KMS-11 (cell line): ENCODE data around the gene TCAP.

Experiments
- H2AFZ ChIP-seq: fragments of 200-600 bp; sonication (generic); 2 replicates; pipeline ENCODE4 v1.6.1; 2016; ENCODE audit warnings: antibody characterized with exemption, mixed run types, low read depth
- H3K27ac ChIP-seq: fragments of 200-600 bp; sonication (generic); 2 replicates; pipeline ENCODE4 v1.6.1; 2016; ENCODE audit warnings: mild to moderate bottlenecking, mixed run types
- H3K27me3 ChIP-seq: fragments of 200-600 bp; sonication (generic); 2 replicates; pipeline ENCODE4 v1.6.1; 2017; ENCODE audit warnings: mild to moderate bottlenecking, low read depth, mixed run types, moderate library complexity; ENCODE audit not compliant: insufficient read depth
- H3K36me3 ChIP-seq: fragments of 200-600 bp; sonication (generic); 2 replicates; pipeline ENCODE4 v1.6.1; 2017; ENCODE audit warnings: mild to moderate bottlenecking, mixed run types; ENCODE audit not compliant: insufficient read depth
- H3K4me1 ChIP-seq: fragments of 200-600 bp; sonication (generic); 2 replicates; pipeline ENCODE4 v1.6.1; 2016; ENCODE audit warnings: mild to moderate bottlenecking, low read depth, mixed run types; ENCODE audit not compliant: poor library complexity, severe bottlenecking
- H3K4me2 ChIP-seq: fragments of 200-600 bp; sonication (generic); 2 replicates; pipeline ENCODE4 v1.7.0; 2016; ENCODE audit warnings: mild to moderate bottlenecking, mixed run types
- H3K4me3 ChIP-seq: fragments of 200-600 bp; sonication (generic); IDR thresholded peaks from 2 replicates; pipeline ENCODE4 v1.6.1; 2017; ENCODE audit warnings: low read depth, low read length, mixed read lengths; ENCODE audit not compliant: insufficient read depth
- H3K79me2 ChIP-seq: fragments of 200-600 bp; sonication (generic); 2 replicates; pipeline ENCODE4 v1.6.1; 2016; ENCODE audit warnings: low read depth, mixed run types; ENCODE audit not compliant: insufficient read depth
- H3K9ac ChIP-seq: fragments of 200-600 bp; sonication (generic); 2 replicates; pipeline ENCODE4 v1.6.1; 2016; ENCODE audit warnings: mild to moderate bottlenecking, mixed run types
- H4K20me1 ChIP-seq: fragments of 200-600 bp; sonication (generic); 2 replicates; pipeline ENCODE4 v1.6.1; 2016; ENCODE audit warnings: mild to moderate bottlenecking, mixed run types; ENCODE audit not compliant: insufficient read depth
- TF ChIP-seq, protein P1 (sequence below): fragments of 200-600 bp; sonication (generic); conservative IDR thresholded peaks from 2 replicates; pipeline ENCODE4 v1.6.1; 2017; ENCODE audit warnings: low read depth, mild to moderate bottlenecking, antibody characterized with exemption, low read length, moderate library complexity, mixed read lengths

TCAP gene

DNA sequence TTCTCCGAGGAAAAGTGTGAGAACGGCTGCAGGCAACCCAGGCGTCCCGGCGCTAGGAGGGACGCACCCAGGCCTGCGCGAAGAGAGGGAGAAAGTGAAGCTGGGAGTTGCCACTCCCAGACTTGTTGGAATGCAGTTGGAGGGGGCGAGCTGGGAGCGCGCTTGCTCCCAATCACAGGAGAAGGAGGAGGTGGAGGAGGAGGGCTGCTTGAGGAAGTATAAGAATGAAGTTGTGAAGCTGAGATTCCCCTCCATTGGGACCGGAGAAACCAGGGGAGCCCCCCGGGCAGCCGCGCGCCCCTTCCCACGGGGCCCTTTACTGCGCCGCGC, 34.6 kb downstream of the TCAP start, which contains the start of gene ERBB2:
Gene ERBB2 (plus strand): TSS at position 247 of the 330 bp plus-strand sequence. CDS start 175 bp downstream, outside the sequence.
- Histone ChIP-seq H3K27me3 (no peaks in the 10 kb centered on the region), H3K36me3 (no peaks in the 10 kb centered on the region), H3K27ac (no peak within 1 kb of the TSS), H2AFZ (no peak within 1 kb of the TSS), H3K4me2 (no peak within 1 kb of the TSS), H3K9ac (no peak within 1 kb of the TSS), H3K4me3 (no peak within 1 kb of the TSS), H4K20me1 (no peaks in the 10 kb centered on the region), H3K79me2 (no peaks in the 10 kb centered on the region), H3K4me1 (peaks cover 34% of the 10 kb centered on the region)
- TF ChIP-seq, protein P1, sequence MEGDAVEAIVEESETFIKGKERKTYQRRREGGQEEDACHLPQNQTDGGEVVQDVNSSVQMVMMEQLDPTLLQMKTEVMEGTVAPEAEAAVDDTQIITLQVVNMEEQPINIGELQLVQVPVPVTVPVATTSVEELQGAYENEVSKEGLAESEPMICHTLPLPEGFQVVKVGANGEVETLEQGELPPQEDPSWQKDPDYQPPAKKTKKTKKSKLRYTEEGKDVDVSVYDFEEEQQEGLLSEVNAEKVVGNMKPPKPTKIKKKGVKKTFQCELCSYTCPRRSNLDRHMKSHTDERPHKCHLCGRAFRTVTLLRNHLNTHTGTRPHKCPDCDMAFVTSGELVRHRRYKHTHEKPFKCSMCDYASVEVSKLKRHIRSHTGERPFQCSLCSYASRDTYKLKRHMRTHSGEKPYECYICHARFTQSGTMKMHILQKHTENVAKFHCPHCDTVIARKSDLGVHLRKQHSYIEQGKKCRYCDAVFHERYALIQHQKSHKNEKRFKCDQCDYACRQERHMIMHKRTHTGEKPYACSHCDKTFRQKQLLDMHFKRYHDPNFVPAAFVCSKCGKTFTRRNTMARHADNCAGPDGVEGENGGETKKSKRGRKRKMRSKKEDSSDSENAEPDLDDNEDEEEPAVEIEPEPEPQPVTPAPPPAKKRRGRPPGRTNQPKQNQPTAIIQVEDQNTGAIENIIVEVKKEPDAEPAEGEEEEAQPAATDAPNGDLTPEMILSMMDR, result no peak

DNA sequence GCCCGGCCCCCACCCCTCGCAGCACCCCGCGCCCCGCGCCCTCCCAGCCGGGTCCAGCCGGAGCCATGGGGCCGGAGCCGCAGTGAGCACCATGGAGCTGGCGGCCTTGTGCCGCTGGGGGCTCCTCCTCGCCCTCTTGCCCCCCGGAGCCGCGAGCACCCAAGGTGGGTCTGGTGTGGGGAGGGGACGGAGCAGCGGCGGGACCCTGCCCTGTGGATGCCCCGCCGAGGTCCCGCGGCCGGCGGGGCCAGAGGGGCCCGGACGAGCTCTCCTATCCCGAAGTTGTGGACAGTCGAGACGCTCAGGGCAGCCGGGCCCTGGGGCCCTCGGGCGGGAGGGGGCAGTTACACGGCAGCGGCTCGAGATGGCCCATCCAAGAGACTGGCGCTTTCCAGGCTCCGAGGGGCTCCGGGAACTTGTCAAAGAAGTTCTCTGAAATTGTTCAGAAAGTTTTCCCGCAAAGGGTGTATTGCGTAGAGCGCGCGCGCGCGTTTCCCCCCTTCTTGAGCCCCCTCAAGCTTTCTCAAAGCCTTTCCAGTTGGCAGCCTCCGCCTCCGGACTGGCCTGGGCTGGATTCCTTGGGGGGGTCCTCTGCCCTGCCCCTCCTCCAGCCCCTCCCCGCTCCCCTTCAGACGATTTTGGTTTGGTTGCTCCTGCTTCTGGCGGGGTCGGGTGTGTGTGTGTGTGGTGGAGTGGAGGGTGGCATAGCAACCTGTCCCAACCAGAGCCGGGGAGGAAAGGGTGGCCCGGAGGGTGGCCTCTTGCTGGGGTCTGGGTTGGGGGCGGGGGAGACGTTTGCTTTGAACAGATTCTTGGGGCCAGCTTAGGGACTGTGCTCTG, 35.2 kb downstream of the TCAP start:
- Histone ChIP-seq H3K36me3 (no peaks in the 10 kb centered on the region), H3K4me1 (peaks cover 39% of the 10 kb centered on the region), H4K20me1 (no peaks in the 10 kb centered on the region), H3K27me3 (no peaks in the 10 kb centered on the region), H3K79me2 (no peaks in the 10 kb centered on the region), H3K4me3 (no peak overlapping the region), H3K4me2 (no peak overlapping the region), H3K9ac (no peak overlapping the region), H3K27ac (no peak overlapping the region), H2AFZ (no peak overlapping the region)
- TF ChIP-seq, protein P1, result no peak

- Histone ChIP-seq H3K79me2 (no peaks in the 10 kb centered on the region), H3K4me1 (peaks cover 46% of the 10 kb centered on the region)
- TF ChIP-seq, protein P1, result no peak
Measured at GRCh38 chr17:39701012-39701783, 36.0 kb downstream of the TCAP start.

GRCh38 chr17:39701784-39702422, 36.8 kb downstream of the TCAP start:
- peak overlapping the region; percentile 89; the same call in 1 of the 2 replicates for H3K27ac ChIP-seq
- no peak overlapping the region for H3K9ac ChIP-seq
- H3K79me2 ChIP-seq, result no peaks in the 10 kb centered on the region
- peaks cover 50% of the 10 kb centered on the region for H3K4me1 ChIP-seq
- H2AFZ ChIP-seq, result no peak overlapping the region
- H3K27me3 ChIP-seq, result no peaks in the 10 kb centered on the region
- H3K4me3 ChIP-seq, result no peak overlapping the region
- TF ChIP-seq, protein P1, result no peak
- H3K4me2 ChIP-seq, result no peak overlapping the region
- H4K20me1 ChIP-seq, result no peaks in the 10 kb centered on the region
- no peaks in the 10 kb centered on the region for H3K36me3 ChIP-seq

More at GRCh38 chr17:39701012-39701783, 36.0 kb downstream of the TCAP start:
- Histone ChIP-seq H3K27ac (no peak overlapping the region), H3K4me3 (no peak overlapping the region), H3K36me3 (no peaks in the 10 kb centered on the region), H3K27me3 (no peaks in the 10 kb centered on the region), H3K9ac (no peak overlapping the region), H3K4me2 (no peak overlapping the region), H4K20me1 (no peaks in the 10 kb centered on the region), H2AFZ (no peak overlapping the region)
